Measurements from ENCODE around the gene XG. TPM values are rescaled to one million over a fixed set of nuclear protein-coding genes. Genes with fewer than 3 reads are reported as not detected.

The XG gene
- polyA plus RNA-seq, 3 donors, result 0.08 to 1.7 (median 0.28) TPM

DNA sequence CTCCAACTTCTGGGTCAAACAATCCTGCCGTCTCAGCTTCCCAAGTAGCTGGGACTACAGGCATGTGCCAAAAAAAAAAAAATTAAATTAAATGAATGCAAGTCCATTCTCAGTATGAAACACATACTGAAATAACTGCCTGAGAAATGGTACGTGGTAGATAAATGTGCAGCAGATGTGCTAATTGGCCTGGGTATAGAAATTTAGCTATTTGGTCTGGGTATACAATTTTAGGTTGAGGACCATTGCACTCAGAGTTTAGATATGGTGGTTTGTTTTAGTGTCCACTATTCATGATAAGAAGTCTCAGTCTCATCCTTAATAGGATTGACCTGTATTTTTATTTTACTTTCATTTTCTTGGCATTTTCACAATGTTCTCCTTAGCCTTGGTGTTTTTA, 86.1 kb downstream of the XG start:
- 89 to 100% (median 94%) methylated on average over 2 of the region's 2 CpGs for WGBS, 3 donors
- no peak overlapping the region for H3K27ac ChIP-seq (ENCODE audit: low read depth, low read length)

DNA sequence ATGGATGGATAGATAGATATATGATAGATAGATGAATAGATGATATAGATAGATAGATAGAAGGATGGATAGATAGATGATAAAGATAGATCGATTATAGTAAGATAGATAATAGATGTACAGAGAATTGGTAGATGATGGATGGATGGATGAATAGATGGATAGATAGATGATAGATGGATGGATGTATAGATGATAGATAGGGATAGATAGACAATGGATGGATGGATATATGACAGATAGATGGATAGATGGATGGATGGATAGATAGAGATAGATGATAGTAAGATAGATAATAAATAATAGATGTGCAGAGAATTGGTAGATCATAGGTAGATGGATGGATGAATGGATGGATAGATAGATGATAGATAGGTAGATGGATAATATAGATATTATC, 89.1 kb downstream of the XG start:
- WGBS, 3 donors, result 87 to 95% (median 91%) methylated on average over 1 of the region's 1 CpG
- H3K27ac ChIP-seq (ENCODE audit: low read depth, low read length), result no peak overlapping the region

DNA sequence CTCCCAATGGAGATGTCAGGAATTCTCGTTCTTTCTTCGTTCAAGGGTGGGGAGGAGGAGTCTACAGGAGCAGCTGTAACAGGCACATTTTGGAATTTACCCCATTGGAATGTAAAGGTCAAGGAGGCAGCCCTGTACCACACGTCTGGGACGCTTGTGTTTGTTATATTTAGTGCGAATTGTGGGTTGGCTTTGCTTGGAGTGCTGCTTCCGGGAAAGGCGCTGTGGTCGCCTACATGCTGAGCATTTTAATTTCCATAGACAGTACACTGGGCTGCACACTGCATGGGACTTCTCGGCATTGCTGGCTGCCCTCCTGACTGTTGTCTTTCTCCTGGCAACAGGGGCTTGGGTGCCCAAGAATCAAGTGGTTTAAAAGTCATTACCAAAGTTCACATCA, 89.7 kb downstream of the XG start:
- H3K27ac ChIP-seq (ENCODE audit: low read depth, low read length), result no peak overlapping the region
- WGBS, 3 donors, result 51 to 87% (median 76%) methylated on average over 8 to 9 of the region's 9 CpGs

DNA sequence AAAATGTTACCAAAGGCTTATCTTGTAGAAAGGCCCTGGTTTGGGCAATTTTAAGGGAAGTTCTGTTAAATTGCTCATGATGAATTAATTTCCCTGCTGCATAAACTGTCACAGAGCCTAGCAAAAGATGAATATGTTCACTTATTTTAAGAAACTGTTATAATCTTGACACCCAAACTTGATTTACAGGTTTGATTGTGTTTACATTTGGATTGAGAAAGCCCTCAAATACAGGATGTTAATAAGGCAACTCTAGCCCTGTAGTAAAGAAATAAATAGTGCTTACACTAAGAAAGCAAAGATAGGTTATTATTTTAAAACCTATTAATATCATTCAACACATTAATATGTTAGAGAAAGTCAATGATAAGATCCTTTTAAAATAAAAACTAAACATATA, 95.2 kb downstream of the XG start:
- H3K27ac ChIP-seq (ENCODE audit: low read depth, low read length), result no peak overlapping the region

DNA sequence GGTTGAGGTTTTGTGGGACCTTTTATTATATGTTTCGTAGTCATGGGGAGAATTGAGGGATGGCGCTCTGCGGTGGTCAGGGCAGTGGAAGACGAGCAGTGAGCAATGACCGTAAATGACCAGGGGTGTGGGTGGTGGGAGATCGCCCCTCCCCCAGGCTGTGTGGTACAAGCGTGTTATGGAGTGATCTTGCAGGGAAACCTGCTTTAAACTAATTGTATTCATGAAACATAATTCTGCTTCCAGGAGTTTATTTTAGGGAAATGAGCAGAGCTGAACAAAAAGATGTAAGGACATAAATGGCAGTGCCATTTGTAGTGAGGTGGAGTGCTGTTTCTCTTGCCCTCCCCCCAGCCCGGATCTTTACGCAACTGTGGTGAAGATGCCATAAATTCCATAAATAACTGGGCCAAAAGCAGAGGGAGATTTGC, 97.0 kb downstream of the XG start:
- 55 to 75% (median 64%) methylated on average over 9 of the region's 9 CpGs for WGBS, 3 donors

DNA sequence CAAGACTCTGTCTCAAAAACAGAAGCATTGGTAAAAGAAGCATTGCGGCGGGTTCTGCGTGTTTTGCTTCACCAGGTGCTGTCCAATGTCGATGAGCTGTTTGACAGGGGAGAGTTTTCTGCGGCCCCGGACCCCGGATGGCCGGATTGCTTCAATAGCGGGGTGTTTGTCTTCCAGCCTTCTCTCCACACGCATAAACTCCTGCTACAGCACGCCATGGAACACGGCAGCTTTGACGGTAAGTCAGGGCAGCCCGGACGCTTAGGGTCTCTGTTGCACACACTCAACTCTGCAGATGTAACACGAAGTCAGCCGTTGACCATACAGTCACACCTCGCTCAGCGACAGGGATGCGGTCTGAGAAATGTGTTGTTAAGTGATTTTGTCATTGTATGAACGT, 103.1 kb downstream of the XG start:
- WGBS, 3 donors, result 95 to 96% (median 96%) methylated on average over 21 of the region's 21 CpGs
- H3K27ac ChIP-seq (ENCODE audit: low read depth, low read length), result no peak overlapping the region

More for the DNA sequence above, 97.0 kb downstream of the XG start:
- H3K27ac ChIP-seq (ENCODE audit: low read depth, low read length), result no peak overlapping the region

DNA sequence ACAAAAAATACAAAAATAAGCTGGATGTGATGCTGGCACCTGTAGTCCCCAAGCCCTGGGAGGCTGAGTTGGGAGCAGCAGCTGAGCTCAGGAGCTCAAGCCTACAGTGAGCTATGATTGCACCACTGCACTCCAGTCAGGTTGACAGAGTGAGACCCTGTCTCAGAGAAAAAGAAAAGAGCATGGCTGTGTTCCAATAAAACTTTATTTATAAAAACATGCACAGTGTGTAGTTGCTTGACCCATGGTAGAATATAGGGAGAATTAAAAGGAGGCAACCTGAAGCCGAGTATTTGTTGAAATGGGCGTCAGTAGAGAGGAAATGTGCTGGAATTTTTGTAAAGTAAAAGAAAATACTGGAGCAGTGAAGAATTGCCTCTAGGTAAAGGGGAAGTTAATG, 103.9 kb downstream of the XG start:
- WGBS, 3 donors, result 97 to 100% (median 98%) methylated on average over 2 of the region's 2 CpGs
- no peak overlapping the region for H3K27ac ChIP-seq (ENCODE audit: low read depth, low read length)

DNA sequence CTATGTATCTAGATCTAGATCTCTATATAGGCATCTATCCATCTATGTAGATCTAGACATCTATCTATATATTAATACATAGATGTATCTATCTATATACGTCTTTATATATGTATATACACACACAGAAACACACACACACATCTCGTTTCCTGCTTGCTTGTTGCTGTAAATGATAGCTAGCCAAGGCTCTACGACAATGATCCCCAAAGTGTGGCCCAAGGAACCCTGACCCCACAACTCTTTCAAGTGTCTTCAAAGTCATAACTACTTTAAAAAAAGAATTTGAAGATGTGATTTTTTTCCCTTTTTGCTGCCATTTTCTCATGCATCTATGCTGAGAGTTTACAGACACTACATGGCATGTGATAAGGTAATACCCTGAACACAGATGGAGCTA, 105.7 kb downstream of the XG start:
- no peak overlapping the region for H3K27ac ChIP-seq (ENCODE audit: low read depth, low read length)
- WGBS, 3 donors, result 86 to 91% (median 91%) methylated on average over 3 of the region's 3 CpGs

DNA sequence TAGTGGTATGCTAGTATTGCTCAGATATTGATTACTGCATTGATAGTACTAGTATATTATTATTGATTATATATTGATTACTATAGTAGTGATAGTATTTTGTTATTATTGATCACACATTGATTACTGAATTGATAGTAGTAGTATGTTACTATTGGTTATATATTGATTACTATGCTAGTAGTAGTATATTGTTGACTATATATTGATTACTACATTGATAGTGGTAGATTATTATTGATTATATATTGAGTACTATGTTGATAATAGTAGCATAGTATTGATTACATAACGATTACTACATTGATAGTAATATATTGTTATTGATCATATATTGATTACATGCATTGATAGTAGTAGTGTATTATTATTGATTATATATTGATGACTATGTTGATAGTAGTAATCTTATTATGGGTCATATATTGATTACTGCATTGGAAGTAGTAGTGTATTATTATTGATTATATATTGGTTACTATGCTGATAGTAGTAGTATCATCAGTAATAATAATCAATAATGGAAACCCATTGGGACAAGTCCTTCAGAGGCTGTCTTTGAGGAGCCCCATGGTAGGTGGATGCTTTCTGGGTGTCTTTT, 107.5 kb downstream of the XG start:
- WGBS, 3 donors, result 76 to 100% (median 91%) methylated on average over 1 of the region's 1 CpG
- H3K27ac ChIP-seq (ENCODE audit: low read depth, low read length), result no peak overlapping the region

DNA sequence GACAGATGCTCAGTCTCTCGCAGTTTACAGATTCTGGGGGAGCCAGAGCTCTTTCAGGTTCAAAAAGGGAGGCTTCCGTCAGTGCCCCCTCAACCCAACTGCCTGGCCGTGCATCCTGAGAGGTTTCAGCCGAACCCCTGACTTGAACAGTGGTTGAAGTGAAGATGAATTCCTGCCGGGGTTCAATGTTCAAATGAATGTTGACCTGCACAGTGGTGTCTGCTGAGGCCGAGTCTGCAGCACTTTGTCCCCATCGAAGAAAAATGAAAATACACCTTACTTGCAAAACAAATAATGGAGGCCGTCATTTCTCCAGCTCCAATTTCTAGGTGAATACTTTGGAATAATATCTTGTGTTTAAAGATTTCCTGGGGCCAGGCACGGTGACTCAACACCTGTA, 110.6 kb downstream of the XG start:
- 73 to 94% (median 84%) methylated on average over 9 of the region's 9 CpGs for WGBS, 3 donors
- H3K27ac ChIP-seq (ENCODE audit: low read depth, low read length), result no peak overlapping the region

DNA sequence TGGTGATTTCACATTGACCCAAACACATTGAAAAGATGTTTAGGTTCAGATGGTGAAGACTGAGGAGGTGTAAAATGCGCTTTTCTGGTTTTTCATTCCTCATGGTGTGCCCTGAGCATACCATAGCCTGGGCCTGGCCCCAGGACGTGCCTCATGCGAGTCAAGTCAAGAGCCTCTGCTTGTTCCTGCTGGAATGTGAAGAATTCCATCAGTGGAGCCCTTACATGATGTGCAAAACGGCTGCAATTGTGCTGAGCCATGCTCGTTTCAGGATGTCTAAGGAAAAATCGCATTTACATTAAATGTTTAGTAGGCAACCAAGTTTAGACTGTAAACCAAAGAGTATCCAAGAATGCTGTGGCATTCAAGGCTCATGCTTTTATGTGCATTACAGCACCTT, 111.8 kb downstream of the XG start:
- no peak overlapping the region for H3K27ac ChIP-seq (ENCODE audit: low read depth, low read length)
- 62 to 81% (median 76%) methylated on average over 6 of the region's 6 CpGs for WGBS, 3 donors

Other genes with a start within 250 kb of the XG start
- 100 to 1,000 TPM; 150 to 408 (median 284) TPM for gene CD99, start 60.7 kb upstream of the XG start, polyA plus RNA-seq
- gene GYG2, start 76.9 kb downstream of the XG start, polyA plus RNA-seq, result 100 to 1,000 TPM in 1 of 3 donors, 10 to 100 TPM in 2; 13.6 to 441 (median 34.3) TPM
- gene ARSD, start 177.3 kb downstream of the XG start, polyA plus RNA-seq, result 10 to 100 TPM in 2 of 3 donors, 1 to 10 TPM in 1; 5.4 to 22.1 (median 17.9) TPM

All from adipose tissue (tissue), 3 donors.